GM12873 (cell line): ENCODE results near the gene HSPA4.

ENCODE experiments used
- CTCF ChIP-seq: IDR thresholded peaks from 2 replicates; pipeline ENCODE4 v1.5.1; 2012; ENCODE audit warnings: low read depth, mild to moderate bottlenecking, moderate library complexity, low read length, control low read depth; ENCODE audit not compliant: insufficient read depth; ENCODE audit errors: missing control alignments

HSPA4 gene

GRCh38 chr5:133117166-133117911 is 65.5 kb downstream of the HSPA4 start:
- no peak for TF ChIP-seq CTCF

- no peak for TF ChIP-seq CTCF
Observed at GRCh38 chr5:133117912-133118445, 66.2 kb downstream of the HSPA4 start.

GRCh38 chr5:133118741-133119140 is 66.9 kb downstream of the HSPA4 start:
- no peak for TF ChIP-seq CTCF

GRCh38 chr5:133119233-133119711 is 67.5 kb downstream of the HSPA4 start:
- no peak for TF ChIP-seq CTCF

GRCh38 chr5:133120156-133120750 is 68.4 kb downstream of the HSPA4 start:
- no peak for TF ChIP-seq CTCF

GRCh38 chr5:133121080-133121479 is 69.3 kb downstream of the HSPA4 start:
- no peak for TF ChIP-seq CTCF

- no peak for TF ChIP-seq CTCF
Observed at GRCh38 chr5:133121611-133122150, 69.9 kb downstream of the HSPA4 start.
